Measurements from ENCODE around the gene MGAT1. TPM values are rescaled to one million over a fixed set of nuclear protein-coding genes. Genes with fewer than 3 reads are reported as not detected.
A peak's percentile ranks its signal among the peaks of the same experiment; 100 is the strongest.

The MGAT1 gene
- total RNA-seq, 1 experiment from 2014 or later, result 93.6 TPM

DNA sequence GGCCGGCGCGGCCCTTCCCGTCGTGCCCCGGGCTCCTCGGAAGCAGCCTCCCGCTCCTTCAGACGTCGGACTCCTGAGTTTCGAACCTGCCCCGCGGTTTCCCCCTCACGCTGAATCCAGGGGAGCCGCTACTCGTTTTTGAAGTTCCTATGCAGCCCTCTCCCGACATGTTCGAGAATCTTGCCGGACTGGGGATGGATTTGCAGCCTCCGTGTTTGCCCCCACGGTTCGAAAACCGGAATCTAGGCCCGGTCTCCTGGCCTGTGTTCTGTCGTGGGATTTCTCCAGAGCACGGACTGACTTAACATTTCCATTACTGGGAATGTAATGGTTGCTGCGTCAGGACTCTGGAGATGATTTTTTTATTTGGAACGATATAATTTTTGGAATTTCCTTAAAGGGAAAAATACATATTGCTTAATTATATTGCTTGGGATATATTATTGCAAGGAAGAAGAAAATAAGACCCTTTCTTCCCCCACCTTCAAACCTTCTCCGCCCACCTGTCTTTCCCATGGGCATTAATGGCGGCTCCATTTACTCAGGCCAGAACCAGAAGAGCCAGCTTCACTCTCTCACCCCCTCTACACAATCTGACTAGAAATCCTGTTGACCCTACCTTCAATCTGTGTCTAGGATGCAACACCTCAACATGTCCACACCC, 8.5 kb upstream of the MGAT1 start (continued):
- TF ChIP-seq GABPB1 (CRISPR knock-in tag; IDR thresholded peaks at IDR 0.05), result no peak

DNA sequence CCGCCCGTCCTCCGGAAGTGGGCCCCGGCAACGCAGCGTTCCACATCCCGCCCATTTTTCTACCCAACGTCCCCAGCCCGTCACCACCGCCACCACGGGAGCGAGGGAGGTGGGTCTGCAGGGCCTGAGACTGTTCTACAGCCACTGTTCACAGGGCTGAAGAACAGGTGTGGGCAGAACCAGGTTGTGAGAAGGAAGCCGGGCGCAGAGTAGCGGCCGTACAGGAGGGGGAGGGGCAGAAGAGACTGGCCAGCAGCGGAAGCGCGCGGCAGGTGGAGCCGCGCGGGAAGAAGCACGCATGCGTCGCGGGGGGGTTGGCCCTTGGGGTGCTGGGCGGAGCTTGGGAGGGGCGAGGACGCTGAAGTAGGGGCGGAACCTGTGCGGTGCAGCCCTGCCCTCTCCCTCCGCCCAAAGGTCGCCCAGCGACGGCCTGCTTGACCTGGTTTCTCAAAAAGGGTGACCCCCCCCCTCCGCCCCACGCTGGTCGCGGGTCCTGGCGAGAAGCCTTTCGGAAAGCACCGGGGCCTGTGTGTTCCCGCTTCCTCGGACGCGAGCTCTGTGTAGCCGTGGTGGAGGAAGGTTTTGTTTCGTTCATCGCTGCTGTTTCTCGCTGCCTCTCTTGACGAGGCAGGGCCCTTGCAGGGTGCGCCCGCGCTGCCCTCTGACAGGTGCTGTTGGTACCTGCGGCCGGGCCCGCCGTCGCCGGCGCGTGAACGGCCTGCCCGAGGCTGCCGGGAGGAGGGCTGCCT, 7.8 kb upstream of the MGAT1 start:
- POLR2A ChIA-PET, result interaction anchor here (0.6 to 1.2 kb wide), 3 partner anchors 15 to 24 kb away, joined by 3 to 15 read pairs (median 4); no protein-coding TSS in a partner anchor
- Mint-ChIP-seq H3K4me3 (peak overlapping the region; percentile 69), H3K4me1 (peaks cover 60% of the 10 kb centered on the region), H3K27me3 (ENCODE audit: low read depth) (peaks cover 3% of the 10 kb centered on the region; the same call in 1 of the 2 replicates), H3K36me3 (peaks cover 12% of the 10 kb centered on the region), H3K27ac (peak overlapping the region; percentile 98), H3K9me3 (no peaks in the 10 kb centered on the region)
- CTCF ChIA-PET, result interaction anchor here (0.7 to 1.5 kb wide), 6 partner anchors 11 to 374 kb away, joined by 3 to 7 read pairs (median 4); no protein-coding TSS in a partner anchor
- DNase-seq (ENCODE audit: low spot score), result peak; percentile 95
- ATAC-seq, result peak; percentile 87
- TF ChIP-seq ZNF219 (CRISPR knock-in tag; IDR thresholded peaks at IDR 0.05; ENCODE audit: borderline replicate concordance) (no peak), FOXP1 (CRISPR knock-in tag; IDR thresholded peaks at IDR 0.05; ENCODE audit: borderline replicate concordance) (peak; percentile 15; the same call in 1 of the 2 replicates), ZNF232 (CRISPR knock-in tag; IDR thresholded peaks at IDR 0.05) (peak; percentile 18; the same call in 1 of the 2 replicates), NR2C2 (CRISPR knock-in tag; IDR thresholded peaks at IDR 0.05) (peak; percentile 75; the same call in 1 of the 2 replicates), SP1 (CRISPR knock-in tag; conservative IDR thresholded peaks at IDR 0.05) (peak; percentile 80), ATF1 (CRISPR knock-in tag; IDR thresholded peaks at IDR 0.05) (peak; percentile 62; the same call in 1 of the 2 replicates), ZNF317 (CRISPR knock-in tag; IDR thresholded peaks at IDR 0.05; ENCODE audit: borderline replicate concordance, low read depth) (0 out of 2 replicates have a peak, but pooled peaks have one; percentile 43), ETV6 (CRISPR knock-in tag; IDR thresholded peaks at IDR 0.05) (peak; percentile 64)
- TF ChIP-seq, protein P1, sequence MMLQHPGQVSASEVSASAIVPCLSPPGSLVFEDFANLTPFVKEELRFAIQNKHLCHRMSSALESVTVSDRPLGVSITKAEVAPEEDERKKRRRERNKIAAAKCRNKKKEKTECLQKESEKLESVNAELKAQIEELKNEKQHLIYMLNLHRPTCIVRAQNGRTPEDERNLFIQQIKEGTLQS (CRISPR knock-in tag; conservative IDR thresholded peaks at IDR 0.05), result no peak
- TF ChIP-seq, protein P2, sequence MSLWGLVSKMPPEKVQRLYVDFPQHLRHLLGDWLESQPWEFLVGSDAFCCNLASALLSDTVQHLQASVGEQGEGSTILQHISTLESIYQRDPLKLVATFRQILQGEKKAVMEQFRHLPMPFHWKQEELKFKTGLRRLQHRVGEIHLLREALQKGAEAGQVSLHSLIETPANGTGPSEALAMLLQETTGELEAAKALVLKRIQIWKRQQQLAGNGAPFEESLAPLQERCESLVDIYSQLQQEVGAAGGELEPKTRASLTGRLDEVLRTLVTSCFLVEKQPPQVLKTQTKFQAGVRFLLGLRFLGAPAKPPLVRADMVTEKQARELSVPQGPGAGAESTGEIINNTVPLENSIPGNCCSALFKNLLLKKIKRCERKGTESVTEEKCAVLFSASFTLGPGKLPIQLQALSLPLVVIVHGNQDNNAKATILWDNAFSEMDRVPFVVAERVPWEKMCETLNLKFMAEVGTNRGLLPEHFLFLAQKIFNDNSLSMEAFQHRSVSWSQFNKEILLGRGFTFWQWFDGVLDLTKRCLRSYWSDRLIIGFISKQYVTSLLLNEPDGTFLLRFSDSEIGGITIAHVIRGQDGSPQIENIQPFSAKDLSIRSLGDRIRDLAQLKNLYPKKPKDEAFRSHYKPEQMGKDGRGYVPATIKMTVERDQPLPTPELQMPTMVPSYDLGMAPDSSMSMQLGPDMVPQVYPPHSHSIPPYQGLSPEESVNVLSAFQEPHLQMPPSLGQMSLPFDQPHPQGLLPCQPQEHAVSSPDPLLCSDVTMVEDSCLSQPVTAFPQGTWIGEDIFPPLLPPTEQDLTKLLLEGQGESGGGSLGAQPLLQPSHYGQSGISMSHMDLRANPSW (CRISPR knock-in tag; conservative IDR thresholded peaks at IDR 0.05; ENCODE audit: low read depth), result no peak
- TF ChIP-seq, protein P3, sequence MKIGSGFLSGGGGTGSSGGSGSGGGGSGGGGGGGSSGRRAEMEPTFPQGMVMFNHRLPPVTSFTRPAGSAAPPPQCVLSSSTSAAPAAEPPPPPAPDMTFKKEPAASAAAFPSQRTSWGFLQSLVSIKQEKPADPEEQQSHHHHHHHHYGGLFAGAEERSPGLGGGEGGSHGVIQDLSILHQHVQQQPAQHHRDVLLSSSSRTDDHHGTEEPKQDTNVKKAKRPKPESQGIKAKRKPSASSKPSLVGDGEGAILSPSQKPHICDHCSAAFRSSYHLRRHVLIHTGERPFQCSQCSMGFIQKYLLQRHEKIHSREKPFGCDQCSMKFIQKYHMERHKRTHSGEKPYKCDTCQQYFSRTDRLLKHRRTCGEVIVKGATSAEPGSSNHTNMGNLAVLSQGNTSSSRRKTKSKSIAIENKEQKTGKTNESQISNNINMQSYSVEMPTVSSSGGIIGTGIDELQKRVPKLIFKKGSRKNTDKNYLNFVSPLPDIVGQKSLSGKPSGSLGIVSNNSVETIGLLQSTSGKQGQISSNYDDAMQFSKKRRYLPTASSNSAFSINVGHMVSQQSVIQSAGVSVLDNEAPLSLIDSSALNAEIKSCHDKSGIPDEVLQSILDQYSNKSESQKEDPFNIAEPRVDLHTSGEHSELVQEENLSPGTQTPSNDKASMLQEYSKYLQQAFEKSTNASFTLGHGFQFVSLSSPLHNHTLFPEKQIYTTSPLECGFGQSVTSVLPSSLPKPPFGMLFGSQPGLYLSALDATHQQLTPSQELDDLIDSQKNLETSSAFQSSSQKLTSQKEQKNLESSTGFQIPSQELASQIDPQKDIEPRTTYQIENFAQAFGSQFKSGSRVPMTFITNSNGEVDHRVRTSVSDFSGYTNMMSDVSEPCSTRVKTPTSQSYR (CRISPR knock-in tag; IDR thresholded peaks at IDR 0.05), result peak; percentile 91
- TF ChIP-seq, protein P4, sequence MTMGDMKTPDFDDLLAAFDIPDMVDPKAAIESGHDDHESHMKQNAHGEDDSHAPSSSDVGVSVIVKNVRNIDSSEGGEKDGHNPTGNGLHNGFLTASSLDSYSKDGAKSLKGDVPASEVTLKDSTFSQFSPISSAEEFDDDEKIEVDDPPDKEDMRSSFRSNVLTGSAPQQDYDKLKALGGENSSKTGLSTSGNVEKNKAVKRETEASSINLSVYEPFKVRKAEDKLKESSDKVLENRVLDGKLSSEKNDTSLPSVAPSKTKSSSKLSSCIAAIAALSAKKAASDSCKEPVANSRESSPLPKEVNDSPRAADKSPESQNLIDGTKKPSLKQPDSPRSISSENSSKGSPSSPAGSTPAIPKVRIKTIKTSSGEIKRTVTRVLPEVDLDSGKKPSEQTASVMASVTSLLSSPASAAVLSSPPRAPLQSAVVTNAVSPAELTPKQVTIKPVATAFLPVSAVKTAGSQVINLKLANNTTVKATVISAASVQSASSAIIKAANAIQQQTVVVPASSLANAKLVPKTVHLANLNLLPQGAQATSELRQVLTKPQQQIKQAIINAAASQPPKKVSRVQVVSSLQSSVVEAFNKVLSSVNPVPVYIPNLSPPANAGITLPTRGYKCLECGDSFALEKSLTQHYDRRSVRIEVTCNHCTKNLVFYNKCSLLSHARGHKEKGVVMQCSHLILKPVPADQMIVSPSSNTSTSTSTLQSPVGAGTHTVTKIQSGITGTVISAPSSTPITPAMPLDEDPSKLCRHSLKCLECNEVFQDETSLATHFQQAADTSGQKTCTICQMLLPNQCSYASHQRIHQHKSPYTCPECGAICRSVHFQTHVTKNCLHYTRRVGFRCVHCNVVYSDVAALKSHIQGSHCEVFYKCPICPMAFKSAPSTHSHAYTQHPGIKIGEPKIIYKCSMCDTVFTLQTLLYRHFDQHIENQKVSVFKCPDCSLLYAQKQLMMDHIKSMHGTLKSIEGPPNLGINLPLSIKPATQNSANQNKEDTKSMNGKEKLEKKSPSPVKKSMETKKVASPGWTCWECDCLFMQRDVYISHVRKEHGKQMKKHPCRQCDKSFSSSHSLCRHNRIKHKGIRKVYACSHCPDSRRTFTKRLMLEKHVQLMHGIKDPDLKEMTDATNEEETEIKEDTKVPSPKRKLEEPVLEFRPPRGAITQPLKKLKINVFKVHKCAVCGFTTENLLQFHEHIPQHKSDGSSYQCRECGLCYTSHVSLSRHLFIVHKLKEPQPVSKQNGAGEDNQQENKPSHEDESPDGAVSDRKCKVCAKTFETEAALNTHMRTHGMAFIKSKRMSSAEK (CRISPR knock-in tag; IDR thresholded peaks at IDR 0.05; ENCODE audit: borderline replicate concordance), result no peak
- TF ChIP-seq, protein P5, sequence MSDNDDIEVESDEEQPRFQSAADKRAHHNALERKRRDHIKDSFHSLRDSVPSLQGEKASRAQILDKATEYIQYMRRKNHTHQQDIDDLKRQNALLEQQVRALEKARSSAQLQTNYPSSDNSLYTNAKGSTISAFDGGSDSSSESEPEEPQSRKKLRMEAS (CRISPR knock-in tag; IDR thresholded peaks at IDR 0.05), result peak; percentile 91
- TF ChIP-seq, protein P6, sequence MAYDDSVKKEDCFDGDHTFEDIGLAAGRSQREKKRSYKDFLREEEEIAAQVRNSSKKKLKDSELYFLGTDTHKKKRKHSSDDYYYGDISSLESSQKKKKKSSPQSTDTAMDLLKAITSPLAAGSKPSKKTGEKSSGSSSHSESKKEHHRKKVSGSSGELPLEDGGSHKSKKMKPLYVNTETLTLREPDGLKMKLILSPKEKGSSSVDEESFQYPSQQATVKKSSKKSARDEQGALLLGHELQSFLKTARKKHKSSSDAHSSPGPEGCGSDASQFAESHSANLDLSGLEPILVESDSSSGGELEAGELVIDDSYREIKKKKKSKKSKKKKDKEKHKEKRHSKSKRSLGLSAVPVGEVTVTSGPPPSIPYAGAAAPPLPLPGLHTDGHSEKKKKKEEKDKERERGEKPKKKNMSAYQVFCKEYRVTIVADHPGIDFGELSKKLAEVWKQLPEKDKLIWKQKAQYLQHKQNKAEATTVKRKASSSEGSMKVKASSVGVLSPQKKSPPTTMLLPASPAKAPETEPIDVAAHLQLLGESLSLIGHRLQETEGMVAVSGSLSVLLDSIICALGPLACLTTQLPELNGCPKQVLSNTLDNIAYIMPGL (CRISPR knock-in tag; IDR thresholded peaks at IDR 0.05), result peak; percentile 56; the same call in 1 of the 2 replicates
- TF ChIP-seq, protein P7, sequence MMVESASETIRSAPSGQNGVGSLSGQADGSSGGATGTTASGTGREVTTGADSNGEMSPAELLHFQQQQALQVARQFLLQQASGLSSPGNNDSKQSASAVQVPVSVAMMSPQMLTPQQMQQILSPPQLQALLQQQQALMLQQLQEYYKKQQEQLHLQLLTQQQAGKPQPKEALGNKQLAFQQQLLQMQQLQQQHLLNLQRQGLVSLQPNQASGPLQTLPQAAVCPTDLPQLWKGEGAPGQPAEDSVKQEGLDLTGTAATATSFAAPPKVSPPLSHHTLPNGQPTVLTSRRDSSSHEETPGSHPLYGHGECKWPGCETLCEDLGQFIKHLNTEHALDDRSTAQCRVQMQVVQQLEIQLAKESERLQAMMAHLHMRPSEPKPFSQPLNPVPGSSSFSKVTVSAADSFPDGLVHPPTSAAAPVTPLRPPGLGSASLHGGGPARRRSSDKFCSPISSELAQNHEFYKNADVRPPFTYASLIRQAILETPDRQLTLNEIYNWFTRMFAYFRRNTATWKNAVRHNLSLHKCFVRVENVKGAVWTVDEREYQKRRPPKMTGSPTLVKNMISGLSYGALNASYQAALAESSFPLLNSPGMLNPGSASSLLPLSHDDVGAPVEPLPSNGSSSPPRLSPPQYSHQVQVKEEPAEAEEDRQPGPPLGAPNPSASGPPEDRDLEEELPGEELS (CRISPR knock-in tag; IDR thresholded peaks at IDR 0.05), result peak; percentile 53
- TF ChIP-seq, protein P8, sequence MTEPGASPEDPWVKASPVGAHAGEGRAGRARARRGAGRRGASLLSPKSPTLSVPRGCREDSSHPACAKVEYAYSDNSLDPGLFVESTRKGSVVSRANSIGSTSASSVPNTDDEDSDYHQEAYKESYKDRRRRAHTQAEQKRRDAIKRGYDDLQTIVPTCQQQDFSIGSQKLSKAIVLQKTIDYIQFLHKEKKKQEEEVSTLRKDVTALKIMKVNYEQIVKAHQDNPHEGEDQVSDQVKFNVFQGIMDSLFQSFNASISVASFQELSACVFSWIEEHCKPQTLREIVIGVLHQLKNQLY (CRISPR knock-in tag; IDR thresholded peaks at IDR 0.05), result 0 out of 2 replicates have a peak, but pooled peaks have one; percentile 57
